ENCODE data around the gene PNPLA5. TPM values are rescaled to one million over a fixed set of nuclear protein-coding genes. Genes with fewer than 3 reads are reported as not detected.

Gene PNPLA5
- total and polyA plus RNA-seq, 2 of the 13 experiments (the other 11 are each of a cell fraction or from before 2014, with no cell fraction given): not detected

GRCh38 chr22:43884600-43885318 lies 7.1 kb downstream of the PNPLA5 start (continued):
- no peak for TF ChIP-seq NFATC3 (CRISPR knock-in tag; IDR thresholded peaks at IDR 0.05)
- no peak for TF ChIP-seq ZNF580 (CRISPR knock-in tag; IDR thresholded peaks at IDR 0.05; ENCODE audit: borderline replicate concordance, low read depth)
- no peak for TF ChIP-seq ZNF784 (CRISPR knock-in tag; IDR thresholded peaks at IDR 0.05; ENCODE audit: borderline replicate concordance)
- no peak for TF ChIP-seq FOXK1 (CRISPR knock-in tag; IDR thresholded peaks at IDR 0.05; ENCODE audit: borderline replicate concordance, low read depth)
- TF ChIP-seq ZNF317 (CRISPR knock-in tag; IDR thresholded peaks at IDR 0.05): no peak
- TF ChIP-seq KDM2A (CRISPR knock-in tag; IDR thresholded peaks at IDR 0.05; ENCODE audit: borderline replicate concordance, low read depth): no peak
- no peak for TF ChIP-seq PAXIP1 (CRISPR knock-in tag; conservative IDR thresholded peaks at IDR 0.05)

All from HepG2 (cell line).